Uterus (tissue), 2 donors: ENCODE measurements around the gene MAGEA11.

Source experiments
- POLR2A ChIP-seq, 2 donors: fragments of 450-650 bp; IDR thresholded peaks; one replicate each; pipeline ENCODE4 v1.6.1; 2016; ENCODE audit warnings: antibody characterized with exemption in 2 of 2, mild to moderate bottlenecking in 1 of 2, moderate library complexity in 1 of 2
- TF ChIP-seq, protein P1 (sequence below), 4 experiments: fragments of 200-600 bp in 2 of 4; fragments of 450-650 bp in 2 of 4; sonication (generic) in 2 of 4; IDR thresholded peaks; one replicate each; pipeline ENCODE4 v1.5.1; 2016 to 2019; ENCODE audit warnings: antibody characterized with exemption in 4 of 4, mild to moderate bottlenecking in 2 of 4, moderate library complexity in 1 of 4

DNA sequence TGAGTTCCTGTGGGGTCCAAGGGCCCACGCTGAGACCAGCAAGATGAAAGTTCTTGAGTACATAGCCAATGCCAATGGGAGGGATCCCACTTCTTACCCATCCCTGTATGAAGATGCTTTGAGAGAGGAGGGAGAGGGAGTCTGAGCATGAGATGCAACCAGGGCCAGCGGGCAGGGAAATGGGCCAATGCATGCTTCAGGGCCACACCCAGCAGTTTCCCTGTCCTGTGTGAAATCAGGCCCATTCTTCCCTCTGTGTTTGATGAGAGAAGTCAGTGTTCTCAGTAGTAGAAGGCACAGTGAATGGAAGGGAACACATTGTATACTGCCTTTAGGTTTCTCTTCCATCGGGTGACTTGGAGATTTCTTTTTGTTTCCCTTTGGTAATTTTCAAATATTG, 4.8 kb downstream of the MAGEA11 start:
- TF ChIP-seq, protein P1, sequence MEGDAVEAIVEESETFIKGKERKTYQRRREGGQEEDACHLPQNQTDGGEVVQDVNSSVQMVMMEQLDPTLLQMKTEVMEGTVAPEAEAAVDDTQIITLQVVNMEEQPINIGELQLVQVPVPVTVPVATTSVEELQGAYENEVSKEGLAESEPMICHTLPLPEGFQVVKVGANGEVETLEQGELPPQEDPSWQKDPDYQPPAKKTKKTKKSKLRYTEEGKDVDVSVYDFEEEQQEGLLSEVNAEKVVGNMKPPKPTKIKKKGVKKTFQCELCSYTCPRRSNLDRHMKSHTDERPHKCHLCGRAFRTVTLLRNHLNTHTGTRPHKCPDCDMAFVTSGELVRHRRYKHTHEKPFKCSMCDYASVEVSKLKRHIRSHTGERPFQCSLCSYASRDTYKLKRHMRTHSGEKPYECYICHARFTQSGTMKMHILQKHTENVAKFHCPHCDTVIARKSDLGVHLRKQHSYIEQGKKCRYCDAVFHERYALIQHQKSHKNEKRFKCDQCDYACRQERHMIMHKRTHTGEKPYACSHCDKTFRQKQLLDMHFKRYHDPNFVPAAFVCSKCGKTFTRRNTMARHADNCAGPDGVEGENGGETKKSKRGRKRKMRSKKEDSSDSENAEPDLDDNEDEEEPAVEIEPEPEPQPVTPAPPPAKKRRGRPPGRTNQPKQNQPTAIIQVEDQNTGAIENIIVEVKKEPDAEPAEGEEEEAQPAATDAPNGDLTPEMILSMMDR (IDR thresholded peaks at IDR 0.05) = no peak
- TF ChIP-seq POLR2A (IDR thresholded peaks at IDR 0.05) = no peak
